Endometrial microvascular endothelial cells (primary cell): ENCODE results near the gene WDR49. TPM values are rescaled to one million over a fixed set of nuclear protein-coding genes. Genes with fewer than 3 reads are reported as not detected.

ENCODE experiments used
- in situ Hi-C: cut with HindIII; loops from 2 replicates; pipeline ENCODE4 v1.10.0; 2017; ENCODE audit warnings: low sequenced_read_pairs, low pct_unique_long_range_greater_than_20kb; ENCODE audit errors: inconsistent ontology term
- total RNA-seq: library from RNA; depleted of rRNA; stranded (reverse); fragments of >200 nt; gene quantifications from one replicate; pipeline ENCODE4 v1.2.3, GENCODE V29; 2015; ENCODE audit errors: inconsistent ontology term

The WDR49 gene
- not detected for total RNA-seq

DNA sequence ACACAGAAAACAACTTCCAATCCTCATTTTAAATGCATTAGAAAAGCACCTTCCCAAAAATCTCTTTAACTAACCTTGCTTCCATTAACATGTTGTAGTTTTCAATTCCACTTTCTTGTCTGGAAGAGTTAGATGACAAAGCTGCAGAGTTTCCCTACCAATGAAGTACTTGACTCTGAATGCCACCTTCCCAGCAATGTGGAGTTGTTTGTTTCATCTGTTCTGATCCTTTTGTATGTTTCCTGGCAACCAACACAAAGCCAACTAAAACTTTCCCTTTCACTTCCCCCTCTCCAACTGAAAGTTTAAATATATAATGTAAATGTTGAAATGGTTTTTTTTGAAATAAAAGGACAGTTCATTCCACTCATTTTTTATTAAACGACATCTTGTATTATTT lies at the start of gene WDR49:
TSS of gene WDR49 (minus strand) at position 183 of the 400 bp plus-strand sequence. CDS start 517 bp downstream, outside the sequence.
- in situ Hi-C loops = no loop called here

DNA sequence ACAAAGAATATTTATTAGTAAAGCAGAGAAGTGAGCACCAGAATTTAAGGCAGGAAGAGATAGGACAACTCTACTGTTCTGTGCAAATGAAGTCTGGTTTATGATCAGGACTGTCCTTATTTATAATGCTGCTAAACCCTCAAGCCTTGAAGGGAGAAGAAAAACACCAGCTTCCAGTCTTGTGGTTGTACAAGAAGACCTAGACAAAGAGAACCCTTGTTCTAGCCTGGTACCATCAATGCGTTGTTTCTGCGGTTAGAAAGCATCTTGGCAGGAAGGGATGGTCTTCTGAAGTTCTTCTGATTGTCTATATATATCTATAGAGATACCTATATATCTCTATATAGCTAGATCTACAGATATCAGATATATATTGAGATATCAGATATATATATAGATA lies 47.2 kb upstream of the WDR49 start:
- in situ Hi-C loops = no loop called here

DNA sequence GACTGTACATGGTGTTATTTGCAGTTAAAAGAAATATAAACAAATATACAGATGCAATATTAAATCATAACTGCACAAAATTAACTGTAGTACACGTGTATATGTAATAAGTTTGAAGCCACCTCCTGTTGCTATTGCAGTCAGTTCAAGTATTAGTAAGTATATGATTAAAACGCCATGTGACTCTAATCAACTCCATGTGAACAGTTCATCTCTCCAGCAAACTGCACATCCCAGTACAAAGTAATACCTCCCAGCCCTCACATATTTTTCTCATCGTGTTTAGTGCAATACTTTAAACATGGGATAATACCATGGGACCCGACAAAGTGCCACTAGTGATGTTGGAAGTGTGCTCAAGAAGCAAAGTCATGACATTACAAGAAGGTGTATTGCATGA lies 46.3 kb upstream of the WDR49 start:
- in situ Hi-C loops = no loop called here

DNA sequence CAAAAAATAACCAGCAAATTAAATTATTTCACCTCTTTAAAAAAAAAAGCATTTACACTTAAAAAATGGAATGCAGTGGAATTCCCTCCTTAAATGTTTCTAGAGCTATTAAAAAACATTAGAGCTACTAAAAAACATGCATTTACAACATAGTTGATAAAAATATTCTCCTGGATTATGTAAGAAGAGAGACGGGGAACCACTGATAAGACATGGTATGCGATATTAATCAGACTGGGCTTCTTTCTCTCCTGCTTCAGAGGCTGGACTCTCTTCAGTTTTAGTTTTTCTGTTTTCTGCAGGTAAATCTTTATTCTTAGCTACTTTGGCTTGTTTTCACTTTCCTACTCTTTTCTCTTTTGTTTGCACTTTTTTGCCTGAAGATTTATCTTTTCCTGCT lies 40.4 kb upstream of the WDR49 start:
- in situ Hi-C loops = no loop called here

DNA sequence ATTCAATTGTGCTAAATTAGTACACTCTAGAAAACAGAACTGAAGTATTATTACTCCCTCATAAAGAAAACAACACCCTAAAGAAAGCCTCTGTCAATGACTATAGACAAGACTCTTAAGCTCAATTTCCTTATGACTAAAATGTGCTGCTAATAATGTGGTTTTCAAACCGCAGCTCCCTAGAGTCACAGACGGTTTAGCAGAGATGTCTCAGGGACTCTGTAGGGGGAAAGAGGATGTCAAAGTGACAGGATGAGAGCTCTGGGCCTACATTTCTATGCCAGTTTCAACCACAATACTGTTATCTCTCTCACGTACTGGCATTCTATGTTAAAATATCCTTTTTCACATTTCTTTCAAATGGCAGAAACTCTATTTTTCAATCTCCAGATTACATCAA lies 37.6 kb upstream of the WDR49 start:
- in situ Hi-C loops = no loop called here

DNA sequence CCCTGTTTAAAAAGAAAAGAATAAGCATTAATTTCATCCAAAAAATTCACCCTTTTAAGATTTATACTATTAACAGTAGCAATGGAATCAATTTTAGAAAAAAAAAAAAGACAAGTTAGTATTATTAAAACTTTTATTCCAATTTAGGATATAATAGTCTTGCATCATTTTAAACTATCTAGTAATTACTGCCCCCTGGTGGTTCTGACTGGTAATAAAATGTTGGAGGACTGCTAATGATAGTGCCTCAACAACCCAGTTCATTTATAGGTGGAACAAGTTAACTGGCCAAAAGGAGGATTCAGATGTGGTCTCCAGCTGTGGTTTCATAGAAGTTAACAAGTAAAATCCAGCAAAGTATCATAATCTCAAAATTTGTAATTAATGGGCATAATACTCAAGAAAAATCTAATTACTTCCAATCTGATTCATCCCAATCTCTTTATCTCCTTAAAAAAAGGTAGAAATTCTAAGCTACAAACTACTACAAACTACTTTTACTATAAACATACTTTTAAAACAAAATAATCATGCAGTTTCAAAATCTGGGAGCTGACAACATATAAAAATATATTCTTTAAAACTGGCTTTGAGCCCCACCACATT lies 30.7 kb upstream of the WDR49 start:
- in situ Hi-C loops = no loop called here

DNA sequence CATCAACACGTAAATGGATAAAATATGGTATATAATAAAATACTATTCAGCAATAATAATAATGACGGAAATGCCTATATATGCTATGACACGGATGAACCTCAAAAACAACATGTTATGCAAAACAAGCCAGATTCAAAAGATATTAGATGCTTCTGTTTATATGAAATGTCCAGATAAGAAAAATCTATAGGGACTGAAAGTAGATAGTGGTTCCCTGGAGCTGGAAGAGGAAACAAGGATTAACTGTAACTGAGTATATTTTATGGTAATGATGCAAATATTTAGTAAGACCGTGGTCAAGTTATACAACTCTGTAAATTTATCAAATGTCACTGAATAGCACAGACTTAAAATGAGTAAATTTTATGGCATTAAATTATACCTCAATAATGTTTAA lies 25.8 kb upstream of the WDR49 start:
- in situ Hi-C loops = no loop called here

DNA sequence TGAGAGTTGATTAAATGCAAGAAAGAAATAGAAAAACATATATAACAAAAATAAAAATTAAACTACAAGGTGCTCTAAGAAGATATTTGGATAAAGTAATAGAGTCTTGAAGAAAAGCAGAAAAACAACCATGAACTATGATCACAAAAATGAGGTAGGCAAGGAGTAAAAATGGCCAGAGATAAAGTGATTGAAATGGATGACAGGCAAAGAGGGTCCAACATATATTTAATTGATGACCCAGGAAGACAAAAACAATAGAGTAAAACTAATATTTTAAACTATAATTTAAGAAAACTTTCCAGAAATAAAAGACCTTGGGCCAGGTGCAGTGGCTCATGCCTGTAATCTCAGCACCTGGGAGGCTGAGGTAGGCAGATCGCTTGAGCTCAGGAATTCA lies 22.1 kb upstream of the WDR49 start:
- in situ Hi-C loops = no loop called here

DNA sequence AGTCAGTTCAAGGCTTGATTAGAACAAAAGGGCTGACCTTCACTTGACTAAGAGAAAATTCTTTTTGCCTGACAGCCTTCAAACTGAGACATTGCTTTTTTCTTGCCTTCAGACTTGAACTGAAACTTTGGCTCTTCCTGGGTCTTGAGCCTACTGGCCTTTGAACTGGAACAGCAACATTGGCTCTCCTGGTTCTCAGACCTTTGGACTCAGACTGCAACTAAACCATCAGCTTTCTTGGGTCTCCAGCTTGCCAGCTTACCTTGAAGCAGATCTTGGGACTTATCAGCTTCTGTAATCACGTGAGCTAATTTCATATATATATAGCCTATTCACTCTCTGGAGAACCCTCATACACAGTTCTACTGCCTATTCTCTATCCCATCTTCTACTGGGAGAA lies 19.5 kb upstream of the WDR49 start:
- in situ Hi-C loops = no loop called here

DNA sequence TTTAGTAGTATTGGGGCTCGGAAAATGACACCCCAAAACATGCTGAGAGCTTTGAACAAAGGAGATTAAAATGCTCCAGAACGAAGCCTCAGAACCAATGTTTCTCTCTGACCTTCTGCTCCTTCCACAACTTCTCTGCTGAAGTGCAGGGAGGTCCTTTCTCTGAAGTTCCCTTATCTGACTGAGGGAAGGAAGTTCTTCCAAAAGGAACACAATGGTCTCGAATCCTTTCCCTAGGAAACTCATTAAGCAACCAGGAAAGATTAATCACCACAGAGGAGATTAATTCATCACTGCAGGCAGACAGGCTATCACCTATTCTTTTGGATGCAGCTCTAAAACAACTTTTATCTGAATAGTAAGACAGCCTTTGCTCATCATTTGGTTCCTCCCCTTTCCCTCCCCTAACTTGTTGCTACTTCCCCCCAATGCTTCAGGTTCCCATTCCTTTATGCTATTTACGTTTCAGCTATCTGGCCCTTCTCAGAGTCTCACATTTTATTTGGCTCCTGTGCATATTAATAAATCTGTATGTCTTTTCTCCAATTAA lies 18.2 kb upstream of the WDR49 start:
- in situ Hi-C loops = no loop called here

DNA sequence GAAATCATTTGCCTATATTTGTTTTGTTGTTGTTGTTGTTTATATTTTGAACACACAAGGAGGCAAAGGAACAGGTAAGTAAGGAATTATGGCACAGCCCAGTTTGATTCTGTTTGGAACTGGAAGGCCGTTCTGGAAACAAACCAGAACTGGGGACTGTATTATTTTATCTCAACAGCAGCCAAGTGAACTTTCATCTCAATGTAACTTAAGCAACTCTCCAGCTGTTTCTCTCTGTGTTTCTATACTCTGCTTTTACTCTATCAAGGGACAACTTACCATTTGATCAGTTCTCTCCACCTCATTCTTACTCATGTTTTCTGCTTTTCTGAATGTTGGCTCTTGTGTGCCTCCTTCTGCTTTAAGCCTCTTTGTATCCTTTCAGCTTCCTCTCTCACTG lies 16.0 kb upstream of the WDR49 start:
- in situ Hi-C loops = no loop called here

DNA sequence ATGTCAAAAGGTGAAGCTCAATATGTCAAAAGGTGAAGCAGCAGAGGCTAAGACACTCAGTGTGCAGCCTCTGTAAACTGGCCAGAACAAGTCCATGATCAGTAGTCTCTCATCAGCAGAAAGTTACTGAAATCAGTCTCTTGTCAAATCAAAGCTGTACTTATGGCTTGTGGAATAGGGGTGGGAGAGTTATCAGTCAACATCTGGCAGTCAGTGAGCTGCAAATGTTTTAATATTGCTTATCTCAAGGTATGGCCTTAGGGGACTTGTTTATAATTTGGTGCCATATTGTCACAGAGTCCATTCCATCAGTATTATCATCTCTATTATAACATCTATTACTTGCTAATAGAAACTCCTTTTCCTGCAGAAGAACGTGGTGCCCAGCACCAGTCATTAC lies 14.9 kb upstream of the WDR49 start:
- in situ Hi-C loops = no loop called here

DNA sequence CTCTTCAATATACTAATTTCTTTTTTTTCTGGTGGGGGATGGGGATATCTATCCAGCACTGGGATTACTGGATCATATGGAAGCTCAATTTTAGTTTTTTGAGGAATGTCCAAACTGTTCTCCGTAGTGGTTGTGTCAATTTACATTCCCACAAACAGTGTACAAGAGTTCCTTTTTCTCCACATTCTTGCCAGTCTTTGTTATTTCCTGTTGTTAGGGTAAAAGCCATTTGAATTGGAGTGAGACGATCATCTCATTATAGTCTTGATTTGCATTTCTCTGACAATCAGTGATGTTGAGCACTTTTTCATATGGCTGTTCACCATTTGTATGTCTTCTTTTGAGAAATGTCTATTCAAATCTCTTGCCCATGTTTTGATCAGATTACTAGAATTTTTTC lies 12.8 kb upstream of the WDR49 start:
- in situ Hi-C loops = no loop called here

DNA sequence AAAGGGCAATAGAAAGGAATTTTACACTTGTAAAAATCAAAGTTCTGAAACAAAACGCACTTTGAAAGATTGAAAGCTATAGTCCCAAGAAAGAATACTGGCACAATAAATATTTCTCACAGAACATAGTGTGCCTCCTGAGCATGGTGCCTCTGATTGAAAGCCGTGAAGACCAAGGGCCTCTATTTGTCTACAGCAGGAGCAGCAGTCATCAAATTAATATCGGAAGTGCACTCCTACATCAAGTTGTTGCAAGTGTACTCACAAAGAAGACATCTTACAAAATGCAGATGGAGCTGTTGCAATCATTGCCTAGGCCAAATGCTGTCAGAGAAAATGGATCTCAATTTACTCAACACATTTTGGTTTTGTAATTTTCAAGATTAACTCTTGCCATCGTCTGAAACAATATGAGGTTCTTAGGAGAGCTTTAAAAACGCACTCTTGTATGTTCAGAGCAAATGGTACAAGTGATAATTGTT lies 9.2 kb upstream of the WDR49 start:
- in situ Hi-C loops = no loop called here

DNA sequence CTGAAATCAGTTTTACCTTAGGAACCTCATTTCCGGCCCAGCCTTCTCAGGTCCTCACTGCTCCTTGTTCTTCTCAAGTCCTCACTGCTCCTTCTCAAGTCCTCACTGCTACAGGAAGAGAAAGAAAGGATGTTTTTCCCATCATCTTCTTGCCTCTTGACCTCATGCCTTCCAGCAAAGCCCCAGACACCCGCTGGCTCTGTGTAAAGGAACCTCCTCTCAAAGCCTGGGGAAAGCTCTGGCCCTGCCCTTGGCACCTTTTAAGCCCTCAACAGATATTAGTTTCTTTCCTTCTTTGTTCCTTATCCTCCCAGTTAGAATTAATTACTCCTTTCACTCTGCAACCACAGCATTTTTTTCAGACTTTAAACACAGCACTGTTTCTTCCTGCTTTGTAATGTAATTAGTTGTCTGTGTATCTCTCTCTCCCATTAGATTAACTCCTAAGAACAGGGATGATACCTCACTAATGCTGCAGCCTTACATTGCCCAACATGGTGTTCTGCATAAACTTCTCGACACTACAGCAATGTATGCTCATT lies 4.0 kb upstream of the WDR49 start:
- in situ Hi-C loops = no loop called here

DNA sequence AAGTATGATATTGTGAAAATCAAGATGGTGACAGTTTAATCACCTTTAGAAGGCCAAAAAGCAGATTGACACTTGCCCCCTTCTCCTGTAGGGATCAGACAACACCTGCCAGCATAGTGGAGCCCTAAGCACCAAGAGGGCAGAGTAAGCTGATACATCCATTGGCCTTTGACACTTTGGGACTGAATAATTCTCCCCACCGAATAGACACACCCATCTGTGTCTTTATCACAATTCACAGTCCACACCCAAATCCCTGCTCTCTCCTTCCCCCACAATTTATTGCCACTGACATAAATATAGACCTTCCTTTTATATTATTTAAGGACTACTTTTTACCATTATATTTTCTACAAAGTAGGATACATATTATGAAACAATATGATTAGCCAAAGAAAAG lies 3.1 kb upstream of the WDR49 start:
- in situ Hi-C loops = no loop called here

DNA sequence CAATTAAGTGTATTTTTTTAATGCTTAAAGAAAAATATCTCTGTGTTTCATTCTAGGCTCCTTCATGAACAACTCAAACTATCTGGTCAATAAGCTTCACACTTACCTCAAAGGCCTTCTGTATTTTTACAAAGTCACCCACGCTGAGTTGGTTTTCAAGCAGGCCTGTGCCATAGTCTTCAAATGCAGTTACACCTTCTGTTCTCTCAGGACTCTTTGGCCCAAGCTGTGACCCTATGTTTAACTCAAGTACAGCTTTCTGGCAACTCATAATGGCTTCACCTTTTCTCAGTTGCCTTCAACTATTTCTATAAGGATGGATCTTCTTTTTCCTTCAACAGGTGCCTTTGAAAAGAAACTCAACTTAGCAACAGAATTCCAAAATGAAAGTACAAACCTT lies 587 bp downstream of the WDR49 start:
- in situ Hi-C loops = no loop called here

DNA sequence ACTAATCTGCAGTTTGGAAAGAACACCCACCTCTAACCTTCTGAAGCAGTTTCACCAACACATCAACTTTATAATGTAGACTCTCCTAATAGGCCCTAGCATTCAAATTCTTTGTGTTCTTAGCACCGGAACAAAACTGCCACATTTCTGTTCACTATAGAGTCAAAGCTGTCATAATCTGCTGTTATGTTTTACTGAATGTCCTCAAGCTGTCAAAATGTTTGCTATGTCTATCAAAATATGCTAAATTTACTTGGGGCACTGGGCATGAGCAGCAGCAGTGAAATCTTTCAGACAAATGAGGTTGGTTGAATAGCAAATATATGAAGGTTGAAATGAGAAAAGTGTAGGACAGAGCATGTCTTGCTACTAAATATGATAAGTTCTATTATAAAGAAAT lies 1.9 kb downstream of the WDR49 start:
- in situ Hi-C loops = no loop called here

DNA sequence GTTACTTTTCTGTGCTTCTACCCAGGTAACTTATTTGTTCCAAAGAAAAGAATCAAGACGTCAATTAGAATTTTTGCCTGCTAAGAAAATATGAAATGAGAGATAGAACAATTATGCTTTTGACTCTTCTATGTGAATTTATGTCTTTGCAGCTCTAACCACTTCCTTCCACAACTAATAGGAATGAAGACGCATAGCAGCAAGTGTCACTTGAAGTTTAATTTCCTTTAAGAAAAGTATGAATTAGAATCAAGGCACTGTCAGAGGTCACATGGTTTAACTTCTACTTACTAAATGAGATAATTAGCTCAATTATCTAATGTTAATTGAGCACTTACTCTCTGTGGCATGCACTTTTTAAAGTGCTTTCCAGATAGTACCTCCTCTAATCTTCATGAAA lies 3.3 kb downstream of the WDR49 start:
- in situ Hi-C loops = no loop called here

DNA sequence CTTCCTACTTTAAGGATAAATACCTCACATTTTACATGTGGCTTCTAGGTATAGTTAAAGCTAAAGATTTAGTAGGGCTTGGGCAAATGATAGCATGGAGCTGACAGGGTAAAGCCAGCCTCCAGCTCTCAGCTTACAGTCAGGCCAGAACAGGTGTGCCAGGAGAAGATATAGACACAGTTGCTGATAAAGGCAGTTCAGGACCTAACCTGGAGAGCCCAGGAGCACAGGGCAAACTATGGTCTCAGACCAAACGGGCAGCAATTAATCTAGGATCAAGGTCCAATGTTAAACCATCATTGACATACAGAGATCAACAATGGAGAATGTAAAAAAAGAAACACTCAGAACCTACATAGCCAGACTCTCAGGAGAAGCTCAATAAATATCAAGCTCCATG lies 4.0 kb downstream of the WDR49 start:
- in situ Hi-C loops = no loop called here

DNA sequence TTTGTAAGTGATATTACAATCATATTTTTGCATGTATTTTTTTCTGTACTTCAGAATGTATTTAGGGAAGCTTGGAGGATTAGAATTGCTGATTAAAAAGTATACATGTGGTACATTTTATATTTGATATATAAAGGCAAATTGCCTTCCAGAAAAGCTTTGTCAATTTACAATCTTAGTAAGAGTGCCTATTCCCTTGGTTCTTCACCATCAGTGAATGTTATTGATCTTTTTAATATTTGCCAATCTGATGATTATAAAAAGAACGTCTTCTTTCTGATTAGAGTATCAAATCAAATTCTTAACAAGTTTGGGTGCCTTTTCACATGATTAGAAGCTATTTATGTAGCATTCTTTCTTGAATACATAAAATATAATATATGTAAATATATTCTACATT lies 9.1 kb downstream of the WDR49 start:
- in situ Hi-C loops = no loop called here
